Mucosa of descending colon (tissue), 3 donors: ENCODE measurements around the gene PAFAH1B1. TPM values are rescaled to one million over a fixed set of nuclear protein-coding genes. Genes with fewer than 3 reads are reported as not detected.
"Not testable (repeated sequence)": the region's sequence is repeated elsewhere in the genome, so short reads cannot be mapped to it uniquely, and the experiment has no call there.

ENCODE experiments used
- ATAC-seq: fragments of 200-7000 bp; cut with Tn5 transposase; one replicate; pipeline ENCODE4 v1.9.1; 2020; ENCODE audit warnings: mild to moderate bottlenecking, moderate library complexity
- DNase-seq, 3 donors: peaks; one replicate each; pipeline ENCODE4 v3.0.0-alpha.2; 2020
- H3K36me3 ChIP-seq: fragments of 200-600 bp; one replicate; pipeline ENCODE4 v1.8.0; 2021; ENCODE audit warnings: low read depth, mild to moderate bottlenecking
- H3K4me1 ChIP-seq: fragments of 200-600 bp; one replicate; pipeline ENCODE4 v1.8.0; 2021; ENCODE audit warnings: low read depth, mild to moderate bottlenecking
- H3K4me3 ChIP-seq: fragments of 200-600 bp; one replicate; pipeline ENCODE4 v1.8.0; 2021; ENCODE audit warnings: mild to moderate bottlenecking
- H3K9me3 ChIP-seq: fragments of 200-600 bp; one replicate; pipeline ENCODE4 v1.8.0; 2021; ENCODE audit warnings: mild to moderate bottlenecking
- CTCF ChIP-seq: fragments of 200-600 bp; IDR thresholded peaks from one replicate; pipeline ENCODE4 v1.8.0; 2022; ENCODE audit warnings: antibody characterized with exemption, mild to moderate bottlenecking
- intact Hi-C, 2 donors: fragments of 100-400 bp; cut with DNase I in 1 of 2; cut with micrococcal nuclease in 1 of 2; formaldehyde crosslinking; loops; one replicate each; pipeline versions ENCODE4 v1.11.0 to v1.11.1; 2022; cut with DNase I, micrococcal nuclease
- total RNA-seq, 3 donors: library from RNA; stranded (reverse); fragmentation: NEBNext Ultra II Directional in 2 of 3; extraction: Animal tissue kit (Norgen Biotek cat#: 25700) in 2 of 3; gene quantifications; one replicate each; pipeline versions ENCODE4 v1.2.1 to v1.2.4, GENCODE V29; 2021 to 2023
- donor health status: DM: no; HTN: no; CAD: no; lungs with moderate emphysema.
- donor health status: DM: no; HTN: no; CAD: no.
- donor health status: DM: no; HTN: yes; CAD: no.

PAFAH1B1 gene
- total RNA-seq, 3 donors from 2014 or later = 108 to 142 (median 112) TPM

DNA sequence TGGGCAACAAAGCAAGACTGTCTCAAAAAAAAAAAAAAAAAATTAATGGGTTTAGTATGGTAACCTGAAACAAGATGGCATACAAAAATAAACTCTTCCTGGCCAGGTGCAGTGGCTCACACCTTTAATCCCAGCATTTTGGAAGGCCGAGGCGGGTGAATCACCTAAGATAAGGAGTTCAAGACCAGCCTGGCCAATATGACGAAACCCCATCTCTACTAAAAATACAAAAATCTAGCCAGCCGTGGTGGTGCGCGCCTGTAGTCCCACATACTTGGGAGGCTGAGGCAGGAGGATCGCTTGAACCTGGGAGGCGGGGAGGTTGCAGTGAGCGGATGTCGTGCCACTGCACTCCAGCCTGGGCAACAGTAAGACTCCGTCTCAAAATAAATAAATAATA, 55.7 kb downstream of the PAFAH1B1 start:
- Histone ChIP-seq H3K36me3 (no peaks in the 10 kb centered on the region), H3K4me3 (no peak overlapping the region), H3K4me1 (no peaks in the 10 kb centered on the region), H3K9me3 (no peaks in the 10 kb centered on the region)
- DNase-seq (no peak), ATAC-seq (no peak)
- intact Hi-C loops = no loop called here
- TF ChIP-seq CTCF = no peak

DNA sequence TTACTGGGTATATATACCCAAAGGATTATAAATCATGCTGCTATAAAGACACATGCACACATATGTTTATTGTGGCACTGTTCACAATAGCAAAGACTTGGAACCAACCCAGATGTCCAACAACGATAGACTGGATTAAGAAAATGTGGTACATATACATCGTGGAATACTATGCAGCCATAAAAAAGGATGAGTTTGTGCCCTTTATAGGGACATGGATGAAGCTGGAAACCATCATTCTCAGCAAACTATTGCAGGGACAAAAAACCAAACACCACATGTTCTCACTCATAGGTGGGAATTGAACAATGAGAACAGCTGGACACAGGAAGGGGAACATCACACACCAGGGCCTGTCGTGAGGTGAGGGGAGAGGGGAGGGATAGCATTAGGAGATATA, 59.5 kb downstream of the PAFAH1B1 start:
- H3K4me3 ChIP-seq, ATAC-seq, H3K9me3 ChIP-seq, H3K4me1 ChIP-seq, intact Hi-C loops, H3K36me3 ChIP-seq, DNase-seq: not testable (repeated sequence)

DNA sequence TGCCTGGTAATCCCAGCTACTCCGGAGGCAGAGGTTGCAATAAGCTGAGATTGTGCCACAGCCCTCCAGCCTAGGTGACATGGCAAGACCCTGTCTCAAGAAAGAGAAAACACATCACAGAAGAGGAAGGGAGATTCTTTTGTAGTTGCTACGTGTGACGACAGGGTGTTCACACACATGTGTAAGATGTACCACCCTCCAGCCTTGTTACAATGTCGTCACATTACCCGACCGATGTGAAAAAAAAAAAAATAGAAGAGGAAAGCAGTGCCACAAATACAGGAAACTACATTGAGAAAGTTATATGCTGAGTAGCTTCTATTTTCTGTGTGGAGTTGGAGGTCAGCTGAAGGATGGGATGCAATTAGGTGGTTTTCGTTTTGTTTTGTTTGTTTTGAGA, 62.1 kb downstream of the PAFAH1B1 start:
- no peak for ATAC-seq
- DNase-seq = no peak
- H3K4me1 ChIP-seq = peaks cover 4% of the 10 kb centered on the region
- H3K9me3 ChIP-seq = no peaks in the 10 kb centered on the region
- no peaks in the 10 kb centered on the region for H3K36me3 ChIP-seq
- H3K4me3 ChIP-seq = no peak overlapping the region
- TF ChIP-seq CTCF = no peak
- intact Hi-C loops = no loop called here

DNA sequence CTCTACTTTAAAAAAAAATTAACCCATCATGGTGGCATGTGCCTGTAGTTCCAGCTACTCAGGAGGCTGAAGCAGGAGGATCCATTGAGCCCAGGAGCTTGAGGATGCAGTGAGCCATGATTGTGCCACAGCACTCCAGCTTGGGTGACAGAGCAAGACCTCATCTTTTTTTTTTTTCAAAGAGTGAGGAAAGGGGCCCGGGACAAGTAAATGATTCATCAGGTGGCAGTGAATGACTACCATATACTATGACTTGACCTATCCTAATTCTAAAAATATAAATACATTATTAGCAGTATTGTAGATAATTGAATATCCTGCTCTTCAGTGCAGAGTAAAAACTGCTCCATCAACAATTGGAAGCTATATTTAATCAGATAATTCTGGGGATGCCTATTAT, 62.8 kb downstream of the PAFAH1B1 start:
- DNase-seq (no peak), ATAC-seq (no peak)
- H3K4me3 ChIP-seq = no peak overlapping the region
- intact Hi-C loops = no loop called here
- H3K4me1 ChIP-seq = peaks cover 4% of the 10 kb centered on the region
- TF ChIP-seq CTCF = no peak
- H3K36me3 ChIP-seq = no peaks in the 10 kb centered on the region
- H3K9me3 ChIP-seq = no peaks in the 10 kb centered on the region

DNA sequence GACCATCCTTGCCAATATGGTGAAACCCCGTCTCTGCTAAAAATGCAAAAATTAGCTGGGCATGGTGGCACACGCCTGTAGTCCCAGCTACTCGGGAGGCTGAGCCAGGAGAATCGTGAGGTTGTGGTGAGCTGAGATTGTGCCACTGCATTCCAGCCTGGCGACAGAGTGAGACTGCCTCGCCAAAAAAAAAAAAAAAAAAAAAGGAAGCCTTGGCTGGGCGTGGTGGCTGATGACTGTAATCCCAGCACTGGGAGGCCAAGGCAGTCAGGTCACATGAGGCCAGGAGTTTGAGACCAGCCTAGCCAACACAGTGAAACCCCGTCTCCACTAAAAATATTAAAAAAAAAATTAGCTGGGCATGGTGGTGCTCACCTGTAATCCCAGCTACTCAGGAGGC, 65.9 kb downstream of the PAFAH1B1 start:
- H3K4me1 ChIP-seq, H3K4me3 ChIP-seq, intact Hi-C loops, H3K9me3 ChIP-seq, H3K36me3 ChIP-seq, DNase-seq: not testable (repeated sequence)
- peak; percentile 68 for ATAC-seq

DNA sequence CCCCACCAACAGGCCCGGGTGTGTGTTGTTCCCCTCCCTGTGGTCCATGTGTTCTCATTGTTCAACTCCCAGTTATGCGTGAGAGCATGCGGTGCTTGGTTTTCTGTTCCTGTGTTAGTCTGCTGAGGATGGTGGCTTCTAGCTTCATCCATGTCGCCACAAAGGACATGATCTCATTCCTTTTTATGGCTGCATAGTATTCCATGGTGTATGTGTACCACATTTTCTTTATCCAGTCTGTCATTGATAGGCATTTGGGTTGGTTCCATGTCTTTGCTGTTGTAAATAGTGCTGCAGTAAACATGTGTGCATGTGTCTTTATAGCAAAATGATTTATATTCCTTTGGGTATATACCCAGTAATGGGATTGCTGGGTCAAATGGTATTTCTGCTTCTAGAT, 67.0 kb downstream of the PAFAH1B1 start:
- H3K4me1 ChIP-seq, H3K36me3 ChIP-seq, DNase-seq, intact Hi-C loops, H3K4me3 ChIP-seq, ATAC-seq, H3K9me3 ChIP-seq: not testable (repeated sequence)

- intact Hi-C loops = no loop called here
- no peak for DNase-seq
- H3K4me3 ChIP-seq = no peak overlapping the region
- no peaks in the 10 kb centered on the region for H3K4me1 ChIP-seq
- H3K36me3 ChIP-seq = peaks cover 13% of the 10 kb centered on the region
- no peaks in the 10 kb centered on the region for H3K9me3 ChIP-seq
- TF ChIP-seq CTCF = no peak
- ATAC-seq = no peak
Observed at GRCh38 chr17:2672026-2672425, 78.6 kb downstream of the PAFAH1B1 start.

DNA sequence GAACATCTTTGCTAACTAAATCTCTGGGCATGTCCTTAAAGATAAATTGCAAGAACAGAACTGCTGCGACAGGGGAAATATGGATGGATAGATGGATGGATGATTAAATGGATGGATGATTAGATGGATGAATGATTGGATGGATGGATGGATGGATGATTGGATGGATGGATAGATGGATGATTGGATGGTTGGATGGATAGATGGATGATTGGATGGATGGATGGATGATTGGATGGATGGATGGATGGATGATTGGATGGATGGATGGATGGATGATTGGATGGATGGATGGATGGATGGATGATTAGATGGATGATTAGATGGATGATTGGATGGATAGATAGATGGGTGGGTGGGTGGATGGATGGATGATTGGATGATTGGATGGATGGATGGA, 85.8 kb downstream of the PAFAH1B1 start:
- ATAC-seq, H3K4me1 ChIP-seq, intact Hi-C loops, H3K4me3 ChIP-seq, DNase-seq, H3K9me3 ChIP-seq, H3K36me3 ChIP-seq: not testable (repeated sequence)
